Measurements from ENCODE around the gene TAB2. TPM values are rescaled to one million over a fixed set of nuclear protein-coding genes. Genes with fewer than 3 reads are reported as not detected.

Gene TAB2
- total RNA-seq, 1 donor from 2014 or later, result 65.8 TPM

DNA sequence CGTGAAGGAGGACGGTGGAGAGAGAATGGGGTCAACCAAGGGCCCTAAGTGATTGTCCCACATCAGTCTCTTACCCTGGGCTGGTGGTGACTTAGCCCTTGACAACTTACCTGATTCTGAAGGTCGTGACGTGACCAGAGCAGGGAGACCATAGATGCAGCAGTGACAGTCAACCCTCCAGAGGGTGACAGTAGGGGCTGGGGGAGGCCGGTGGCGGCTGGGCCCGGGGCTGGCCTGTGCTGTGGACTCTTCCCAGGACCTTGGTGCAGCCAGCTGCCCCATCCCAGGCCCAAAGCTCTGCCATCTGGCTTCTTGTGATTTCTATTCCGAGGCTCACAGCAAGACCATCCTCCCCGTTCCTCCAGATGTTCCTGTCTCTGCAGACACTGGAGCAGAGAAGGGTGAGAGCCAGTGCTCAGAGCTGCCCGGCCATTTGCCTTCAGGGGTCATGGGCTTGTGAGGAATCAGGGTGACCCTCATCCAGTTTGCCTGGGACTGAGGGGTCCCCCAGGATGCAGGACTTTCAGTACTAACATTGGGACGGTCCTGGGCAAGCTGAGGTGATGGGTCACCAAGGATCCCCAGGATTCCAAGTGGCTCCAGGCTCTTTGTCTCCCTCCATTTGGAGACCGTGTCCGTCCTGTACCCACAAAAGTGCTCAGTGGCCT, 118.5 kb downstream of the TAB2 start:
- Histone ChIP-seq H3K36me3 (no peaks in the 10 kb centered on the region), H3K27ac (no peak overlapping the region), H3K9me3 (no peaks in the 10 kb centered on the region), H3K4me3 (no peak overlapping the region), H3K27me3 (no peaks in the 10 kb centered on the region), H3K4me1 (peaks cover 3% of the 10 kb centered on the region)
- ATAC-seq, result no peak
- DNase-seq, result no peak
- intact Hi-C loops (cut with DNase I), result loop anchor here (10.0 kb wide), 1 partner anchor 401 kb away; no protein-coding TSS in a partner anchor
- TF ChIP-seq, protein P1, sequence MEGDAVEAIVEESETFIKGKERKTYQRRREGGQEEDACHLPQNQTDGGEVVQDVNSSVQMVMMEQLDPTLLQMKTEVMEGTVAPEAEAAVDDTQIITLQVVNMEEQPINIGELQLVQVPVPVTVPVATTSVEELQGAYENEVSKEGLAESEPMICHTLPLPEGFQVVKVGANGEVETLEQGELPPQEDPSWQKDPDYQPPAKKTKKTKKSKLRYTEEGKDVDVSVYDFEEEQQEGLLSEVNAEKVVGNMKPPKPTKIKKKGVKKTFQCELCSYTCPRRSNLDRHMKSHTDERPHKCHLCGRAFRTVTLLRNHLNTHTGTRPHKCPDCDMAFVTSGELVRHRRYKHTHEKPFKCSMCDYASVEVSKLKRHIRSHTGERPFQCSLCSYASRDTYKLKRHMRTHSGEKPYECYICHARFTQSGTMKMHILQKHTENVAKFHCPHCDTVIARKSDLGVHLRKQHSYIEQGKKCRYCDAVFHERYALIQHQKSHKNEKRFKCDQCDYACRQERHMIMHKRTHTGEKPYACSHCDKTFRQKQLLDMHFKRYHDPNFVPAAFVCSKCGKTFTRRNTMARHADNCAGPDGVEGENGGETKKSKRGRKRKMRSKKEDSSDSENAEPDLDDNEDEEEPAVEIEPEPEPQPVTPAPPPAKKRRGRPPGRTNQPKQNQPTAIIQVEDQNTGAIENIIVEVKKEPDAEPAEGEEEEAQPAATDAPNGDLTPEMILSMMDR (IDR thresholded peaks at IDR 0.05), result no peak

DNA sequence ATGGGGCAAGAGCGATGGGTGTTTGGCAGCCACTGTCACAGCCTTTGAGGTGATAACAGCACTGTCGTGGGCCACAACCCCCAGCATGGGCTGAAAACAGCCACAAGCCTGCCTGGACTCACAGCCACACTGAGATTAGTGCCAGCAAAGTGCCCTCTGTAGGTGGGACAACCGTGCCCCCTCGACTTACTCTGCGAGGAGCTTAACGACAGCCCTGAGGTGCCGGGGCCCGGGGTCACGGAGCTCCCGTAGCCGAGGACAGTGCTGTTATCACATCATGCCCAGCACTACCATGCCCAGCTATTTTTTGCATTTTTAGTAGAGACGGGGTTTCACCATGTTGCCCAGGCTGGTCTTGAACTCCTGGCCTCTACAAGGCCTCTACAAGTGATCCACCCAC, 119.1 kb downstream of the TAB2 start:
- H3K27me3 ChIP-seq, result no peaks in the 10 kb centered on the region
- ATAC-seq, result no peak
- intact Hi-C loops (cut with DNase I), result loop anchor here (10.0 kb wide), 1 partner anchor 402 kb away; no protein-coding TSS in a partner anchor

DNA sequence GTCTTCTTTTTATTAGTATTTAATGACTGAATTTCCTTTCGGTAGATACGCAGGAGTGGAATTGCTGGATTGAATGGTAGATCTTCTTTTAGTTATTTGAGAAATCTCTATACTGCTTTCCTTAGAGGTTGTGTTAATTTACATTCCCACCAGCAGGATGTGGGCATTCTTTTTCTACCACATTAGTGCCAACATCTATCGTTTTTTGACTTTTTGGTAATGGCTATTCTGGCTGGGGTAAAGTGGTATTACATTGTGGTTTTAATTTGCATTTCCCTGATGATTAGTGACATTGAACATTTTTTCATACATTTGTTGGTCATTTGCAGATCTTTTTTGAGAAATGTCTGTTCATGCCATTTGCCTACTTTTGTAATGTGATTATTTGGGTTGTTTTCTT, 119.7 kb downstream of the TAB2 start:
- ATAC-seq (no peak), DNase-seq (no peak)
- Histone ChIP-seq H3K27ac (no peak overlapping the region), H3K36me3 (no peaks in the 10 kb centered on the region), H3K4me3 (no peak overlapping the region), H3K27me3 (no peaks in the 10 kb centered on the region), H3K4me1 (no peaks in the 10 kb centered on the region), H3K9me3 (no peaks in the 10 kb centered on the region)
- TF ChIP-seq, protein P1 (IDR thresholded peaks at IDR 0.05), result no peak
- intact Hi-C loops (cut with DNase I), result loop anchor here (10.0 kb wide), 1 partner anchor 402 kb away; no protein-coding TSS in a partner anchor

More for the DNA sequence above, 119.1 kb downstream of the TAB2 start:
- Histone ChIP-seq H3K4me3 (no peak overlapping the region), H3K36me3 (no peaks in the 10 kb centered on the region), H3K9me3 (no peaks in the 10 kb centered on the region), H3K4me1 (peaks cover 3% of the 10 kb centered on the region), H3K27ac (no peak overlapping the region)
- TF ChIP-seq, protein P1 (IDR thresholded peaks at IDR 0.05), result no peak
- DNase-seq, result no peak

DNA sequence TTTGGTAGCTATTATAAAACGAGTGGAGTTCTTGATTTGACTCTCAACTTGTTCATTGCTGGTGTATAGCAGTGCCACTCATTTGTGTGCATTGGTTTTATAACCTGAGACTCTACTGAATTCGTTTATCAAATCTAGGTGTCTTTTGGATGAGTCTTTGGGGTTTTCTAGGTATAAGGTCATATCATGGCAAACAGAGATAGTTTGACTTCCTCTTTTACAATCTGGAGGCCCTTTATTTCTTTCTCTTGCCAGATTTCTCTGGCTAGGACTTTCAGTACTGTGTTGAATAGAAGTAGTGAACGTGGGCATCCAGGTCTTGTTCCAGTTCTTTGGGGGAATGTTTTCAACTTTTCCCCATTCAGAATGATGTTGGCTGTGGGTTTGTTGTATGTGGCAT, 121.3 kb downstream of the TAB2 start:
- DNase-seq, result no peak
- Histone ChIP-seq H3K27me3 (no peaks in the 10 kb centered on the region), H3K36me3 (no peaks in the 10 kb centered on the region), H3K4me1 (no peaks in the 10 kb centered on the region), H3K27ac (no peak overlapping the region), H3K4me3 (no peak overlapping the region), H3K9me3 (no peaks in the 10 kb centered on the region)
- ATAC-seq, result no peak
- TF ChIP-seq, protein P1 (IDR thresholded peaks at IDR 0.05), result no peak
- intact Hi-C loops (cut with DNase I), result loop anchor here (10.0 kb wide), 1 partner anchor 404 kb away; no protein-coding TSS in a partner anchor

DNA sequence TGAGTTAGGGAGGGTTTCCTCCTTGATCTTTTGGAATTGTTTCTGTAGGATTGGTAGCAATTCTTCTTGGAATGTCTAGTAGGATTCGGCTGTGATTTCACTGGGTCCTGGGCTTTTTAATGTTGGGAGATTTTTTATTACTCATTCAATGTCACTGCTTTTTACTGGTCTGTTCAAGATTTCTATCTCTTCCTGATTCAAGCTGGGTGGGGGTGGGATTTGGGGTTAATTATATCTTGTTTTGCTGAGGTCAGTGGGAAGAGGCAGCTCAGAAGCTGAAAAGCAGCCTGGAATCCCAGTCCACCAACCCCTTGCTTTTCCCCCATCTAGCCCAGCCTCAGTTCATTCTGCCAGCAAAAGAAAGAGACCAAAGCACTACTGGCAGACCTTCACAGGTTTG, 122.1 kb downstream of the TAB2 start:
- H3K27me3 ChIP-seq, result no peaks in the 10 kb centered on the region
- ATAC-seq (no peak), DNase-seq (no peak)
- no peaks in the 10 kb centered on the region for H3K9me3 ChIP-seq
- intact Hi-C loops (cut with DNase I), result loop anchor here (10.0 kb wide), 1 partner anchor 405 kb away; no protein-coding TSS in a partner anchor
- H3K27ac ChIP-seq, result no peak overlapping the region
- no peaks in the 10 kb centered on the region for H3K4me1 ChIP-seq
- TF ChIP-seq, protein P1 (IDR thresholded peaks at IDR 0.05), result no peak
- no peak overlapping the region for H3K4me3 ChIP-seq
- no peaks in the 10 kb centered on the region for H3K36me3 ChIP-seq

All from upper lobe of right lung (tissue), 1 donor.